K562 (cell line): Measurements from ENCODE around the gene SCGB1D4. TPM values are rescaled to one million over a fixed set of nuclear protein-coding genes. Genes with fewer than 3 reads are reported as not detected.

Experiments used
- ATF1 ChIP-seq, 2 experiments: fragments of 450-650 bp in 1 of 2; IDR thresholded peaks; 2 replicates each; pipeline ENCODE4 v1.6.1; 2016; ENCODE audit warnings: missing compliant biosample characterization in 1 of 2, missing genetic modification characterization in 1 of 2
- CREB5 ChIP-seq: fragments of 250-450 bp; sonication (Bioruptor Pico); IDR thresholded peaks from 2 replicates; pipeline ENCODE4 v1.5.0; 2020; ENCODE audit warnings: mild to moderate bottlenecking
- CREM ChIP-seq: IDR thresholded peaks from 2 replicates; pipeline ENCODE4 v1.6.1; 2014; ENCODE audit warnings: antibody characterized with exemption, low read depth
- DIDO1 ChIP-seq: fragments of 450-650 bp; IDR thresholded peaks from 2 replicates; pipeline ENCODE4 v1.6.1; 2016; ENCODE audit warnings: low read depth, missing biosample characterization, missing genetic modification characterization
- JUN ChIP-seq, 2 experiments: sonication (generic) in 1 of 2; formaldehyde crosslinking in 1 of 2; IDR thresholded peaks; 2 replicates each; pipeline versions ENCODE4 v1.6.1 to v1.8.0; 2012 to 2022; ENCODE audit warnings: borderline replicate concordance in 2 of 2, mild to moderate bottlenecking in 2 of 2, improper control_type of control experiment in 1 of 2, low read depth in 1 of 2, low read length in 1 of 2, missing genetic modification reagents in 1 of 2
- NONO ChIP-seq, 2 experiments: fragments of 200-400 bp in 1 of 2; fragments of 450-650 bp in 1 of 2; formaldehyde crosslinking in 1 of 2; IDR thresholded peaks; 2 replicates each; pipeline ENCODE4 v1.6.1; 2017; ENCODE audit warnings: low read depth in 2 of 2, mild to moderate bottlenecking in 2 of 2, moderate library complexity in 2 of 2, low read length in 1 of 2
- PBX2 ChIP-seq, 2 experiments: IDR thresholded peaks in 1 of 2; conservative IDR thresholded peaks in 1 of 2; 2 replicates each; pipeline ENCODE4 v1.6.1; 2016; ENCODE audit warnings: low read depth in 2 of 2, mild to moderate bottlenecking in 1 of 2, missing compliant biosample characterization in 1 of 2, missing genetic modification characterization in 1 of 2, moderate library complexity in 1 of 2
- PHF8 ChIP-seq: fragments of 200-600 bp; sonication (generic); IDR thresholded peaks from 2 replicates; pipeline ENCODE4 v1.6.1; 2012; ENCODE audit warnings: mixed run types, mild to moderate bottlenecking, inconsistent platforms, low read length, moderate library complexity, borderline replicate concordance
- POLR3A ChIP-seq: IDR thresholded peaks from 2 replicates; pipeline ENCODE4 v1.6.1; 2011; ENCODE audit warnings: borderline replicate concordance, mild to moderate bottlenecking, moderate library complexity; ENCODE audit not compliant: insufficient read length, insufficient read depth; ENCODE audit errors: extremely low read depth
- RAD51 ChIP-seq: fragments of 450-650 bp; IDR thresholded peaks from 2 replicates; pipeline ENCODE4 v1.7.1; 2016; ENCODE audit warnings: low read depth, mild to moderate bottlenecking, borderline replicate concordance
- SRSF3 ChIP-seq: fragments of 200-400 bp; formaldehyde crosslinking; IDR thresholded peaks from 2 replicates; pipeline ENCODE4 v1.6.1; 2016; ENCODE audit warnings: mild to moderate bottlenecking, low read length, moderate library complexity; ENCODE audit not compliant: insufficient read depth
- ZBTB43 ChIP-seq: sonication (generic); formaldehyde crosslinking; IDR thresholded peaks from 2 replicates; pipeline ENCODE4 v1.8.0; 2023; ENCODE audit warnings: mild to moderate bottlenecking, missing genetic modification reagents
- ZC3H4 ChIP-seq: sonication (generic); formaldehyde crosslinking; IDR thresholded peaks from 2 replicates; pipeline ENCODE4 v1.9.0; 2021; ENCODE audit warnings: missing genetic modification reagents, borderline replicate concordance
- ZNF316 ChIP-seq: fragments of 450-650 bp; IDR thresholded peaks from 2 replicates; pipeline ENCODE4 v1.6.1; 2016
- polyA plus RNA-seq, 8 experiments: library from polyadenylated mRNA; depleted of rRNA in 4 of 8; stranded (reverse) in 5 of 8; unstranded in 3 of 8; fragments of >200 nt; fragmentation: Nextera tagmentation in 2 of 8; fragmentation: Illumina TruSeq in 1 of 8; extraction: Ambion mirVana in 2 of 8; extraction: Trizol in 1 of 8; gene quantifications; 2 replicates each; pipeline versions ENCODE4 v1.2.1 to v1.2.3, GENCODE V29; 2011 to 2014; ENCODE audit warnings: inconsistent platforms in 1 of 8, missing spikeins in 1 of 8
- total RNA-seq, 7 experiments: library from RNA; depleted of rRNA in 6 of 7; stranded (reverse); fragments of >200 nt in 6 of 7; fragmentation: Illumina TruSeq in 2 of 7; extraction: Trizol in 2 of 7; gene quantifications; 2 replicates each; pipeline versions ENCODE4 v1.2.1 to v1.2.3, GENCODE V29; 2011 to 2021; ENCODE audit warnings: low replicate concordance in 1 of 7
- TF ChIP-seq, protein P1 (sequence below), 2 experiments: fragments of 450-650 bp; conservative IDR thresholded peaks; 2 replicates each; pipeline ENCODE4 v1.6.1; 2017; ENCODE audit warnings: mild to moderate bottlenecking in 2 of 2, moderate library complexity in 2 of 2

Gene SCGB1D4
- total and polyA plus RNA-seq, 9 of the 15 experiments (the other 6 are each of a cell fraction or from before 2014, with no cell fraction given): not detected

DNA sequence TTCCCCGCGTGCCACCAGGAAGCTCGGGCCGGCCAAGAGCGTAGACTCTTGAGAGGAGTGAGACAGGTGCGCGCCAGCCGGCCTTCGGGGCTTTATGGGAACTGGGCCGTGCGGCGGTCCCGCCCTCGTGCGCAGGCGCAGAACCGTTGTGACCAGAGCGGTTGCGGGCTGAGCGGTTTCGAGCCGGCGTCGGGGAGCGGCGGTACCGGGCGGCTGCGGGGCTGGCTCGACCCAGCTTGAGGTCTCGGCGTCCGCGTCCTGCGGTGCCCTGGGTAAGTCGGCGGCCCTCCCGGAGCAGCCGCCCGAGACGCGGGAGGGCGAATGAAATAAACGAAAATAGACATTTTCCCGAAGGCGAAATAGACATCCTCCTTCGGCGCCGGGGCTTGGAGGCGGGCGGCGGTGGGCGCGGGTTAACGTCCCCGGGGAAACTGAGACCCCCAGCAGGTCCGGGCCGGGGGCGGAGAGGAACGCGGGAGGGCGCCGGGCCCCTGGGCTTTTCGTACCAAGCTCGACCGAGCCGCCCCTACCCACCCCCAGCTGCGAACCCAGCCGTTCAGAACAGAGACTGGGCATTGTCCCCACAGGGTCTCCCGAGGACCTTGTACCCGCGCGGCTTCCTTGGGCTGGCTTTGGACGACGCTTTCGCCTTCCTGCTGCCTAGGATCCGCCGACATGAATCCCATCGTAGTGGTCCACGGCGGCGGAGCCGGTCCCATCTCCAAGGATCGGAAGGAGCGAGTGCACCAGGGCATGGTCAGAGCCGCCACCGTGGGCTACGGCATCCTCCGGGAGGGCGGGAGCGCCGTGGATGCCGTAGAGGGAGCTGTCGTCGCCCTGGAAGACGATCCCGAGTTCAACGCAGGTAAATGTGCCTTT, 38.7 kb upstream of the SCGB1D4 start, which contains the start of gene ASRGL1 (continued):
- TF ChIP-seq PBX2 (CRISPR knock-in tag; IDR thresholded peaks at IDR 0.05; ENCODE audit: low read depth) (no peak), PBX2 (tag; conservative IDR thresholded peaks at IDR 0.05; ENCODE audit: low read depth) (no peak), DIDO1 (tag) (no peak), POLR3A (no peak), CREB5 (CRISPR knock-in tag) (no peak), SRSF3 (no peak), NONO (IDR thresholded peaks at IDR 0.05; ENCODE audit: low read depth in 2 of 2, low read length in 1 of 2) (0 out of 4 replicates have a peak, but pooled peaks of 1 of the 2 experiments have one; percentile 32), PHF8 (peak; percentile 56; the same call in 1 of the 2 replicates), CREM (no peak; the same call in 1 of the 2 replicates), JUN (IDR thresholded peaks at IDR 0.05; ENCODE audit: borderline replicate concordance, low read depth, low read length) (no peak), JUN (CRISPR knock-in tag; IDR thresholded peaks at IDR 0.05; ENCODE audit: borderline replicate concordance) (no peak), RAD51 (no peak), ZBTB43 (CRISPR knock-in tag) (no peak), ZC3H4 (no peak), ZNF316 (no peak), ATF1 (CRISPR knock-in tag; IDR thresholded peaks at IDR 0.05) (no peak), ATF1 (tag; IDR thresholded peaks at IDR 0.05) (peak; percentile 34; the same call in 1 of the 2 replicates)
- TF ChIP-seq, protein P1, sequence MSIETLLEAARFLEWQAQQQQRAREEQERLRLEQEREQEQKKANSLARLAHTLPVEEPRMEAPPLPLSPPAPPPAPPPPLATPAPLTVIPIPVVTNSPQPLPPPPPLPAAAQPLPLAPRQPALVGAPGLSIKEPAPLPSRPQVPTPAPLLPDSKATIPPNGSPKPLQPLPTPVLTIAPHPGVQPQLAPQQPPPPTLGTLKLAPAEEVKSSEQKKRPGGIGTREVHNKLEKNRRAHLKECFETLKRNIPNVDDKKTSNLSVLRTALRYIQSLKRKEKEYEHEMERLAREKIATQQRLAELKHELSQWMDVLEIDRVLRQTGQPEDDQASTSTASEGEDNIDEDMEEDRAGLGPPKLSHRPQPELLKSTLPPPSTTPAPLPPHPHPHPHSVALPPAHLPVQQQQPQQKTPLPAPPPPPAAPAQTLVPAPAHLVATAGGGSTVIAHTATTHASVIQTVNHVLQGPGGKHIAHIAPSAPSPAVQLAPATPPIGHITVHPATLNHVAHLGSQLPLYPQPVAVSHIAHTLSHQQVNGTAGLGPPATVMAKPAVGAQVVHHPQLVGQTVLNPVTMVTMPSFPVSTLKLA (conservative IDR thresholded peaks at IDR 0.05): peak in 1 of 2 experiments; percentile 28; a peak in 1 of 4 replicates
